Testis (tissue), 2 donors: Measurements from ENCODE around the gene CREB3L2.

ENCODE experiments used
- POLR2A ChIP-seq: fragments of 450-650 bp; IDR thresholded peaks from one replicate; pipeline ENCODE4 v1.6.1; 2017; ENCODE audit warnings: antibody characterized with exemption, mild to moderate bottlenecking, moderate library complexity
- TF ChIP-seq, protein P1 (sequence below), 3 experiments: fragments of 450-650 bp in 2 of 3; fragments of 200-600 bp in 1 of 3; sonication (generic) in 1 of 3; IDR thresholded peaks; one replicate each; pipeline ENCODE4 v1.5.1; 2016 to 2019; ENCODE audit warnings: antibody characterized with exemption in 3 of 3, mild to moderate bottlenecking in 2 of 3, moderate library complexity in 1 of 3

GRCh38 chr7:137916980-137917645 lies 84.8 kb downstream of the CREB3L2 start:
- TF ChIP-seq, protein P1, sequence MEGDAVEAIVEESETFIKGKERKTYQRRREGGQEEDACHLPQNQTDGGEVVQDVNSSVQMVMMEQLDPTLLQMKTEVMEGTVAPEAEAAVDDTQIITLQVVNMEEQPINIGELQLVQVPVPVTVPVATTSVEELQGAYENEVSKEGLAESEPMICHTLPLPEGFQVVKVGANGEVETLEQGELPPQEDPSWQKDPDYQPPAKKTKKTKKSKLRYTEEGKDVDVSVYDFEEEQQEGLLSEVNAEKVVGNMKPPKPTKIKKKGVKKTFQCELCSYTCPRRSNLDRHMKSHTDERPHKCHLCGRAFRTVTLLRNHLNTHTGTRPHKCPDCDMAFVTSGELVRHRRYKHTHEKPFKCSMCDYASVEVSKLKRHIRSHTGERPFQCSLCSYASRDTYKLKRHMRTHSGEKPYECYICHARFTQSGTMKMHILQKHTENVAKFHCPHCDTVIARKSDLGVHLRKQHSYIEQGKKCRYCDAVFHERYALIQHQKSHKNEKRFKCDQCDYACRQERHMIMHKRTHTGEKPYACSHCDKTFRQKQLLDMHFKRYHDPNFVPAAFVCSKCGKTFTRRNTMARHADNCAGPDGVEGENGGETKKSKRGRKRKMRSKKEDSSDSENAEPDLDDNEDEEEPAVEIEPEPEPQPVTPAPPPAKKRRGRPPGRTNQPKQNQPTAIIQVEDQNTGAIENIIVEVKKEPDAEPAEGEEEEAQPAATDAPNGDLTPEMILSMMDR (IDR thresholded peaks at IDR 0.05), result no peak
- no peak for TF ChIP-seq POLR2A
